Measurements from ENCODE around the gene ARHGAP25. TPM values are rescaled to one million over a fixed set of nuclear protein-coding genes. Genes with fewer than 3 reads are reported as not detected.

Gene ARHGAP25
- total and polyA plus RNA-seq, 8 donors: 6.1 to 43.5 (median 9.3) TPM

DNA sequence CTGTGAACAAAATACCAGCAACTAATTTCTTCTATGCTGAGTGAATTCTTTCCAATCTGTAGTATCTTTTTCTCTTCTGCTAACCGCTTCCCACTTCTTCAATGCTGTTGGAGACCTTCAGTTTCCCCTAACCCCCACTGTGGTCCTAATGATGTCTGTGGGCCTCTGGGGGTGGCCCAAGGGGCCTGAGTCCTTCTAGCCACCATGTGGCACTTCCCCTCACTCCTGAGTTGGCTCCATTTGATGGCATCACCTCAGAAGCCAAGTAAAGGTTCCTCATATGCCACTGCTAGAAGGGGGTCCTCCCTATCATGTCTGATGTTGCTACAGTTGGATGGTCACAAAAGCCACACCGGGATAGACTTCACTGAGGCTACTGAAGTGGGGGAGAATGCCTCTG lies 37.5 kb downstream of the ARHGAP25 start:
- H3K27me3 ChIP-seq: no peaks in the 10 kb centered on the region
- DNase-seq: no peak
- peak overlapping the region; percentile 76 to 91 for H3K27ac ChIP-seq
- no peak for ATAC-seq
- H3K9me3 ChIP-seq: no peaks in the 10 kb centered on the region
- TF ChIP-seq, protein P1, sequence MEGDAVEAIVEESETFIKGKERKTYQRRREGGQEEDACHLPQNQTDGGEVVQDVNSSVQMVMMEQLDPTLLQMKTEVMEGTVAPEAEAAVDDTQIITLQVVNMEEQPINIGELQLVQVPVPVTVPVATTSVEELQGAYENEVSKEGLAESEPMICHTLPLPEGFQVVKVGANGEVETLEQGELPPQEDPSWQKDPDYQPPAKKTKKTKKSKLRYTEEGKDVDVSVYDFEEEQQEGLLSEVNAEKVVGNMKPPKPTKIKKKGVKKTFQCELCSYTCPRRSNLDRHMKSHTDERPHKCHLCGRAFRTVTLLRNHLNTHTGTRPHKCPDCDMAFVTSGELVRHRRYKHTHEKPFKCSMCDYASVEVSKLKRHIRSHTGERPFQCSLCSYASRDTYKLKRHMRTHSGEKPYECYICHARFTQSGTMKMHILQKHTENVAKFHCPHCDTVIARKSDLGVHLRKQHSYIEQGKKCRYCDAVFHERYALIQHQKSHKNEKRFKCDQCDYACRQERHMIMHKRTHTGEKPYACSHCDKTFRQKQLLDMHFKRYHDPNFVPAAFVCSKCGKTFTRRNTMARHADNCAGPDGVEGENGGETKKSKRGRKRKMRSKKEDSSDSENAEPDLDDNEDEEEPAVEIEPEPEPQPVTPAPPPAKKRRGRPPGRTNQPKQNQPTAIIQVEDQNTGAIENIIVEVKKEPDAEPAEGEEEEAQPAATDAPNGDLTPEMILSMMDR (IDR thresholded peaks at IDR 0.05): no peak
- H3K36me3 ChIP-seq: no peaks in the 10 kb centered on the region
- peaks cover 27 to 99% of the 10 kb centered on the region in 2 donors for H3K4me1 ChIP-seq
- no peak overlapping the region for H3K4me3 ChIP-seq
- intact Hi-C loops (cut with DNase I): no loop called here

- Histone ChIP-seq H3K4me3 (peak overlapping the region; percentile 16 to 41), H3K4me1 (peaks cover 27 to 95% of the 10 kb centered on the region in 2 donors)
Measured at GRCh38 chr2:68774569-68775271, 40.1 kb downstream of the ARHGAP25 start.

DNA sequence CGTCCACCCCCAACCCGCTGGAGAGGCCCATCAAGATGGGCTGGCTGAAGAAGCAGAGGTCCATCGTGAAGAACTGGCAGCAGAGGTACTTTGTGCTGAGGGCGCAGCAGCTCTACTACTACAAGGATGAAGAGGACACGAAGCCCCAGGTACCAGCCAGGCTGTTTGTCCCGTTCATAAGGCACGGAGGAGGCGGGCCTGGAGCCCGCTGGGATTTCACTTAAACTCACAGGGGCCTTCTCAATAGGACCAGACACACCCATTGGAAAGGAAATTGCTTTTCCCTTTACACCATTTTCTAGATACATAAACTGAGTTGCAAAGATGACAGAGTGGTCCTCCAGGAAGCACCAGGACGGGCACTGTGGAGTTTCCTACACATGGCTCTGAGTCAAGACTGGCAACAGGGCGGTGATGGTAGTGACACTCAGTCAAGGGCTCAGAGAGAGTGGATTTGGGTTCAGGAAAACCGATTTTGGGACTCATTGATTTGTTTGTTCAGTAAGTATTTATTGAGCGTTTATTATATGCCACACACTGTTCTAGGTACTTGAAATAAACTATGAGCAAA lies 40.7 kb downstream of the ARHGAP25 start:
- H3K27ac ChIP-seq: peak overlapping the region; percentile 79 to 96
- ATAC-seq (no peak), DNase-seq (no peak)
- H3K9me3 ChIP-seq: no peaks in the 10 kb centered on the region
- H3K36me3 ChIP-seq: no peaks in the 10 kb centered on the region
- intact Hi-C loops (cut with DNase I): no loop called here
- TF ChIP-seq, protein P1 (IDR thresholded peaks at IDR 0.05): no peak
- H3K4me3 ChIP-seq: peak overlapping the region; percentile 16 to 41
- no peaks in the 10 kb centered on the region for H3K27me3 ChIP-seq
- peaks cover 29 to 95% of the 10 kb centered on the region in 2 donors for H3K4me1 ChIP-seq

More at GRCh38 chr2:68774569-68775271, 40.1 kb downstream of the ARHGAP25 start:
- Histone ChIP-seq H3K27me3 (no peaks in the 10 kb centered on the region), H3K36me3 (no peaks in the 10 kb centered on the region), H3K9me3 (no peaks in the 10 kb centered on the region), H3K27ac (peak overlapping the region; percentile 79 to 96)
- peak; percentile 39 to 95 (median 70) for DNase-seq
- TF ChIP-seq, protein P1 (IDR thresholded peaks at IDR 0.05): no peak
- intact Hi-C loops (cut with DNase I): no loop called here
- ATAC-seq: peak; percentile 72

- DNase-seq (no peak), ATAC-seq (peak; percentile 15)
- Histone ChIP-seq H3K9me3 (no peaks in the 10 kb centered on the region), H3K4me3 (peak overlapping the region in 1 of 2 donors; percentile 41), H3K4me1 (peaks cover 27 to 94% of the 10 kb centered on the region in 2 donors), H3K36me3 (peaks cover 0 to 2% of the 10 kb centered on the region in 2 donors), H3K27ac (peak overlapping the region; percentile 79 to 96), H3K27me3 (no peaks in the 10 kb centered on the region)
- TF ChIP-seq, protein P1 (IDR thresholded peaks at IDR 0.05): no peak
- intact Hi-C loops (cut with DNase I): no loop called here
Measured at GRCh38 chr2:68776124-68776523, 41.5 kb downstream of the ARHGAP25 start.

DNA sequence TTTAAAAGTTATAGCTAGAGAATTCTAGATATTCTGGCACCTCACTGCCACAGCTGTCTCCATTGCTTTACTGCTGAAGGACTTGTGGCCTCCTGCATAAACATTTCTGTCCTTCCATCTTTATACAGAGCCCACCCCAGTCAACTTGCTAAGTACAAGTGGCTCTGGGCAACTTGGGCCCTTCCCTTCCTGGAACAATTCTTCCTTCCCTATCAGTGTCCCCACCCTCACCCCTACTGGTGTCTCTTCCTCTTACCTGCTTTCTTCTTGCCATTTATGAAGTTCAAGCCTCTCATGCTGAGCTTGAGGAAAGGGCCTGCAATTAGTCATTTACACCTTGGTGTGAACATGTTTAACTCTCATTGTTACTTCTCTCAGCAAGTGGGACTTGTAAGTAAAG lies 45.0 kb downstream of the ARHGAP25 start:
- Histone ChIP-seq H3K27ac (peak overlapping the region in 1 of 2 donors; percentile 38), H3K4me3 (no peak overlapping the region), H3K27me3 (no peaks in the 10 kb centered on the region), H3K36me3 (peaks cover 0 to 21% of the 10 kb centered on the region in 2 donors), H3K9me3 (no peaks in the 10 kb centered on the region), H3K4me1 (peaks cover 10 to 95% of the 10 kb centered on the region in 2 donors)
- no peak for DNase-seq
- TF ChIP-seq, protein P1 (IDR thresholded peaks at IDR 0.05): no peak
- no peak for ATAC-seq
- intact Hi-C loops (cut with DNase I): no loop called here
